ENCODE results near the gene C12orf42.

Gene C12orf42

DNA sequence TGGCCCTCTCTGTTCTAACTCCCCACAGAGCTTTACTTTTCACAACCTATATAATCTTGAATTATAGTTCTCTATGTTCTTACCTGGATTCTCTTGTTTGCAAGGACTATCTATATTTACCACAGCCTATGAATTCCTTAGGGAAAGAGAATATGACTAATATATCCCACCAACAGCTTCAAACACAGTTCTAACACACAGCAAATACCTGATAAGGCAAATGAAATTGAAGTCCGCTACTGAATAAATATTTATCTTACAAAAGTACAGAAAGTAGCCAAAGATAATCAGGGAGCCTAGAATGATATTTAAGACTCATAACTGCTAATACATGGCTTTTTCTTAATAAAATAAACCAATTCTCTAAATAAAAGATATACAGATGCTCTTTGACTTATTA lies 165.1 kb downstream of the C12orf42 start:
- no peak for DNase-seq

DNA sequence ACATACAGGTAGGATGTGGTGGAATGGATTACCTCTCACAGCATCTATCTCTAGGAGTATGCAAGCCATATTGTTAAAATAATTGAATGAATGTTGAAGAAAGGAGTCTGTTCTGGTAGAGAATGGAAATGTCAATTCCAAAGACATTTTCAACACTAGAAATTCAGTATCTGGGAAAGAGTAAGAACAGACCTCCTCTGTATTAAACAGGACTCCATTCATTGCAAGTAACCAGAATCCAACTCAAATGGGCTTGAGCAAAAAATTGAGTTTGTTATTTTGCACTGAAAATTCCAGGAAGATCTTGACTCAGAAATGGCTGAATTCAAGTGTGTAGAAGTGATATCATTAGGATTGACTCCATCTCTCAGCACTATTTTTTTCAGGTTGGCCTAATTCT lies 168.1 kb downstream of the C12orf42 start:
- no peak for DNase-seq

GRCh38 chr12:103326190-103326589 lies 169.6 kb downstream of the C12orf42 start:
- DNase-seq, result no peak

DNA sequence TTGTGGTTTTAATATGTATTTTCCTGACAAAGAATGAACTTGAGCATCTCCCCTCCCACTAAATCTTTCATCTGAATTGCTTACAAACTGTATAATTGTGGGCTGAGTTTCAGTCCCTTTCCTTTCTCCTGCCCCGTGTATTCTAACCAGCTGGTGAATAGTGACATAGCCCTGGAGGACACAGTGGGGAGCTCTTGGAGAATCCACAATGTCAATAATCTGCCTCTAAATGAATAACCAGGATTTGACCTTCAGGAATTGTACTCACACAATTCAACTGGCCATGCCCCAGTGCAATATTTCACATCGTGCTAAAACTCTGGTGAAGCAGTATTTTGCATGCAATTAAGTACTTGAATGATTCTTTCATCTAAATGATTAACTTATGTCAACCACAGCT lies 177.2 kb downstream of the C12orf42 start:
- no peak for DNase-seq

- DNase-seq, result no peak
Measured at GRCh38 chr12:103317220-103317619, 178.5 kb downstream of the C12orf42 start.

DNA sequence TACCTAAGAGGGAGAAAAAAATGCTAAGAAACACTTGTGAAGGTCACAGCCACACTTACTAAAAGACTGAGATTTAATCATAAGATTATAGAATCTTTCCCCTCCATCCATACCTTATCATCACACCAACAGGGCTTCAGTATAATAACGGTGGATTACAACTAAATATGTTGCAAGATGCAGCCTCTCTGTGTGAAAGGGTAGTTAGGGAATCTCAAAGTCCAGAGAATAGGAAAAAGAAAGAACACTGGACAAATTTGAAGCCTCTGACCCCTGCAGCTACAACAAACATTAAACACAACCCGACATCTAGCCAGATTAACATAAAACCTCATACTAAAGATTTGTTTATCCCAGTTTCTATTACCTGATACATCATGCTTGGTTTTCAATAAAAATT lies 181.0 kb downstream of the C12orf42 start:
- DNase-seq, result no peak

- DNase-seq, result no peak
Measured at GRCh38 chr12:103313894-103314293, 181.9 kb downstream of the C12orf42 start.

DNA sequence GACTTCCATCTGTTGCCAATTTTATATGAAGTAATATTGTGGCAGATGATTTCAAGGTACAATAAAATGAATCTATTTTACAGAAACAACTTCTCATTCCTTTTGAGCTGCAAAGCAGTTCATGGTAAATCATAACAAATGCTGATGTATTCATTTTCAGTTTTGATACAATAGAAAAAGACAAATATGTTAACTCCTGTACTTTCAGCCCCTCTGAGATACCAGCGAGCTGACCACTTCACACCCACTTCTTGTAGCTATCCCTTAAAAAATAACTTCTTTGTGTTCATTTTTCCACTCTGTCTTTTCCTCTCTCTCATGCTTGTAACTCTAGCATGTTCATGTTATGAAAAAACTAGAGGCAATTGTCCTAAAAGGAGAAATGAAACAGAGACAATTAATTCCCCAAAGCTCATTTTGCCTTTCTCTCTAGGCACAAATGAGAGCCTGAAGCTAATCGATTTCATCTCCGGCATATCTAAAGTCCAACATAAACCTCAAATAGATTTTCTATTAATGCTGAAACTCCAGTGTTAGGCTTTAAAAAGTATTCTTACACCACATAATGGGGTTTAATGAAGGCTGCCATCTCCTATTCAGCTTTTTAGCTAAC lies 182.9 kb downstream of the C12orf42 start:
- DNase-seq, result no peak

DNA sequence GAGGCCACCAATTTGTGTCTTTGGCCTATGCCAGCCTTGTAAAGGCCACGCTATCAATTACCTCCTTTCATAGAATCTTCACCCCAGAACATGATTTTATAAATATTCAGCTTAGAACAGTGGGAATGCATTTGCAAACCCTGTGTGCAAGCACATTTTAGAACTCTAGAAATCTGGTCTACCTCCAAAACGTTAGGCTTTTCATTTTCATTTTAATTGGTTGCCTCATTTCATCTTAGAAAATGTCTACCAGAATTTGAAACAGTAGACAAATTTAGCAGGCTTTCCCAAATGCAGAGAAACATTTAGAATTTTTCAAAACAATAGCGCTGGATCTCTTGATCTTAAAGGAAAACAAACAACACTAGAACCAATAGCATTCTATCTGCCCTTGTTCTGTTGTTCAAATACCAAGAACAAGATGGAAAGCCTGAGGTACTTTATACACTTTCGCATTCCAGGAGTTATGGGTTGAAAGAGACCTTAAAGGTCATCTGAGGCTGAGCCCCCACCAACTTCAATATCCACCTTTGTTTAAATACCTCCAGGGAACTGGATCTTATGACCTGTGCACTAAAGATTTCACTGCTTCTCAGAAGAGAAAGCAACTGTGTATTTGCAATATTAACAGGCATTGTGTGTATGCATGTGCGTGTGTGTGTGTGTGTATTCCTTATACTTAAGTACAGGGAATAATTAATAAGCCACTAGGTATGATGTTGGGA lies 185.1 kb downstream of the C12orf42 start:
- no peak for DNase-seq

- DNase-seq, result no peak
Measured at GRCh38 chr12:103308396-103308795, 187.4 kb downstream of the C12orf42 start.

GRCh38 chr12:103303484-103303883 lies 192.3 kb downstream of the C12orf42 start:
- no peak for DNase-seq

DNA sequence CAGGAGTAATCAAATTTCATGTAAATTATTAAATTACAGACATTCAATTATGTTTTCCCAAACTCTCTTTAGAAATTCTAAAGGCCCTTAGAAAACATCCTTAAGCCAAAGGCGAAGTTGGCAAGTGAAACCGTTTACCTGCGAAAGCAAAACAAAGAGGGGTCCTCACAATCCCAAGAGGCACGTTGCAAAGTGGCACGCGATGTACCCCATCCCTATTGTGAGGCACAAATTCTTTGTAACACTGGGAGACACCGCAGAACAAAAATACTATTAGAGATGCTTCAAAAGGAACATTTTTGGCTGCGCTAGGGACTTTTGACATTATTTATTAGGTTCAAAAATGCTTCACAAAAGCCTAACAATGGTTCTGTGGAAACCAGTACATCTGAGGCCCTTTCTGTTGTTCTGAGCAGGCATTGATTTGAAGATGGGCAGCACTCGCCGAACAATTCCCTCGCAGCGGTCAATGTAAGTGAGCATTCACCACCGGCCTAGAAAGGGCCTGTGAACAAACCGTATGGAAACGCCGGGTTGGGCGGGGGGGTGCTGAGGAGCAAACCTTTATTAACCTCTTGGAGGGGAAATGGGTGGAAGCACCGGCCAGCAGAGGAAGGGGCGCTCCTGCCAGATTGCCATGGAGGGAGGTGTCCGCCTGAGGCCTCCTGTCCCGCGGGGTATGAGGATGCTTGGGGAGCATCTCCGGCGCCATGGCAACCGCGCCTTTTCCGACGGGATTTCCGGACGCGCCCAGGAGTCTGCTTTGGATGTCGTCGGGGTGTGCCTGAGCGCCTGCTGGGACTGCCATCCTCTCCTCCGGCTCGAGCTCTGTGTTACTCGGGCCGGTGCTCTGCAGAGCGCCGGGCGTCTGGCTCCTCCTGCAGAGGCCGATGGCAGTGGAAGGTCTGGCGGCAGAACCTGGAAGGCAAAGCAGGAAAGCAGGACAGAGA lies 193.9 kb downstream of the C12orf42 start:
- DNase-seq, result no peak

GRCh38 chr12:103288016-103288415 lies 207.8 kb downstream of the C12orf42 start:
- no peak for DNase-seq

DNA sequence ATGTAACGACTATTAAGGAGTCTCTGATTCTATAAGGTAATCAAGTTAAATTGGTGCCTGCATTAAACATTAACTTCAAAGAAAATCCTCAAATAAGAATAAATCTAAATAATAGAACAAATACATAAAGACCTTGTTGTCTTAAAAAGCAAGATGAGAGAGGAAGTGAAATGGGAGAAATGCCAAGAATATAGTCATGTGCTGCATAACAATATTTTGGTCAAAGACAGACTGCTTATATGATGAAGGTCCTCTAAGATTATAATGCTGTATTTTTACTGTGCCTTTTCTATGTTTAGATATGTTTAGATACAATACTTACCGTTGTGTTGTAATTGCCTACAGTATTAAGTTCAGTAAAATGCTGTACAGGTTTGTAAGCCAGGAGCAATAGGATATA lies 213.6 kb downstream of the C12orf42 start:
- DNase-seq, result no peak

- no peak for DNase-seq
Measured at GRCh38 chr12:103279444-103279843, 216.3 kb downstream of the C12orf42 start.

DNA sequence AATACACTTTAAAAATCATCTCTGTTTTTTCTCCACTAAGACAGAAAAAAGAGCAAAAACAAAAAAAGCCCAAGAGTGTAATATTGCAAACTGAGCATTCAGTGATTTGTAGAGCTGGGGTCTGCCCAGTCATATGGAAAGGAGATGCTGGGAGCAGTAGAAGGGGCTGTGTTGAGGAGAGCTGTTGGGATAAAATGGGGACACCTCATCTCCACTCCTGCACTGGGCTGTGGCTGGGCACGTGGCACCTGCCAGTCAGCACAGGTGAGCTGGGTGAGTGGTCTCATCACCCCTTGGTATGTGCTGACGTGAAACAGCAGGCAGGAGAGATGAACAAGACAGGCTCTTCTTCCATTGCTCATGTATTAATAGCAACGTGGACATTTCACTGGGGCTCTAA lies 217.4 kb downstream of the C12orf42 start:
- DNase-seq, result no peak

DNA sequence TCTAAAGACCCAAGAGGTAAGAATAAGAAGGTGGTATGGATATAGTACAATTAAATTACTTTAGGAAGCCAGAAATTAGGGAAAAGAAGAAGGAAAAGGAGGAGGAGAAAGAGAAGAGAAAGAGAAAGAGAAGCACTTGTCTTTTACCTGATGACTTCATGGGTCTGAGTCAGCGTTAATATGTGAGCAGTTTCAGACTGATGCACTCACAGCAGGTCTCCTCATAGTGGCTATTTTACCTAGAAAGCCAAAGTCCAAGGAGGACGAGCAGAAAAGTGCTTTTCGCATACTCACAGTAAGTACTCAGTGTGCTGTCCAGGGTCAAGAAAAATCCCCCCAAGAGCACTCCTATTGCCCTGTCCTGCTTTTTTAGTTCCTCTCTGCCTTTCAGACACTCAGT lies 222.1 kb downstream of the C12orf42 start:
- DNase-seq, result no peak

DNA sequence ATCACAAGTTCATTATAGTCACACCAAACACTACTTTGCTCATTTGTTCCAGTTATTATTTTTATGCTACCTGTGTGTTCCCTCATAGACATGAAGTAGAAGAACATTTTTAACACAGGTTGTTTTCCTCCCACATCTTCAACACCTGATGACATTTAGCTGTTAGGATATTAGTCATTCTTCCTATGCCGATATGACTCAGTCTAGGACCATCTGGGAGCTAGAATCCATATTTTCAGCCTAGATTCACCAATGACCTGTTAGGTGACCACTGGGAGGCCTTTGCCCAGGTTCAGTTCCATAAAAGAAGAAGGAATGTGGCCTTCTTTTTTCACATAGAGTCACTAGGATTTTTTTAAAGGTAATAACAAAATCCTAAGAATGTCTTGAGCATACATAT lies 222.8 kb downstream of the C12orf42 start:
- no peak for DNase-seq

- DNase-seq, result no peak
Measured at GRCh38 chr12:103269946-103270345, 225.8 kb downstream of the C12orf42 start.

DNA sequence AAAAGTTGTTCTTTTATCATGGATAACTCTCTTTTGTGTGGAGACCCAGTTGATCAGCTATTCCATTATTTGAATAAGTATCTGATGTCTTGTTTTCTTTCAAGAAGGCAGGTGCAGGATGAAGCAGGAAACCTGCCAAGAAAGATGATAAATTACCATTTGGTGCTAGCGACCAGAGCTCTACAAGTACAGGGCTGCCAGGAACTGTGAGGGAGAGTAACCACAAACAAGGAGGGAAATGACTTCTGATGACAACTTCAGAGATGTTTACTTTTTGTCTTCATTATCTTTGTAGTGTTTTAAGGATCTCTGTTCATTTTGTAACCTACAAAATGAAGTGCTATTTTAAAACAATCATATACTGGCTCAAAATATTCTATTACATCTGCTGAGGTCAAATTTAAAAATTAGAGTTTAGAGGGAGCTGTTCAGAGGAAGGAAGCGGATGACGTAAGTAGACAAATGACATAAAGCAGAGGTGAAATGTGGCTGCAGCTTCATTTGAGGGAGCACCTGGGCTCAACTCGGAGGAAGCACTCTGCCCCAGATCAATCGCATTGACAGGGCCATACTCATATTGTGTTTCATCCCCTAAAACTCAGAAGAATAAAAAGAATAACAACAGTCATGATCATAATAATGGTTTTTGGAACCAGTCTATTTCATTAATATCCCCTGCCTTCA lies 226.8 kb downstream of the C12orf42 start:
- DNase-seq, result no peak

- DNase-seq, result no peak
Measured at GRCh38 chr12:103257763-103258162, 238.0 kb downstream of the C12orf42 start.

Data from activated effector memory CD4-positive, alpha-beta T cell treated with Interleukin-2 at 50 U/mL for 16 hours (primary cell).